AG04450 (cell line): ENCODE measurements around the gene DNAJC10. TPM values are rescaled to one million over a fixed set of nuclear protein-coding genes. Genes with fewer than 3 reads are reported as not detected.

Source experiments
- CTCF ChIA-PET: fragments of 300-600, 350-600 bp; formaldehyde crosslinking; extraction: SDS; loops from one replicate; lab custom pipeline; 2022; ENCODE audit warnings: antibody characterized with exemption, inconsistent platforms; lab: Charles Lee
- POLR2A ChIA-PET: fragments of 350-600 bp; formaldehyde crosslinking; extraction: SDS; loops from one replicate; lab custom pipeline; 2021; ENCODE audit warnings: antibody characterized with exemption, inconsistent platforms; lab: Yijun Ruan, JAX
- DNase-seq: peaks from one replicate; pipeline ENCODE4 v3.0.0-alpha.2; 2011; ENCODE audit warnings: low read depth, low spot score
- H3K27ac ChIP-seq: one replicate; pipeline ENCODE4 v1.5.1; 2012; ENCODE audit warnings: low read depth, low read length, control low read depth
- H3K27me3 ChIP-seq: one replicate; pipeline ENCODE4 v1.6.0; 2012; ENCODE audit warnings: low read length; ENCODE audit not compliant: control insufficient read depth, insufficient read depth
- H3K4me3 ChIP-seq: 2 replicates; pipeline ENCODE4 v1.5.1; 2011; ENCODE audit warnings: mild to moderate bottlenecking, low read depth, low read length, control low read depth
- H3K9me3 ChIP-seq: 2 replicates; pipeline ENCODE4 v1.5.1; 2012; ENCODE audit warnings: low read length; ENCODE audit not compliant: control insufficient read depth, insufficient read depth
- CTCF ChIP-seq: IDR thresholded peaks from 2 replicates; pipeline ENCODE4 v1.5.1; 2011; ENCODE audit warnings: low read depth, low read length, control low read depth, inconsistent platforms
- polyA plus RNA-seq: library from polyadenylated mRNA; depleted of rRNA; stranded (reverse); fragments of >200 nt; gene quantifications from 2 replicates; pipeline ENCODE4 v1.2.3, GENCODE V29; 2011

The DNAJC10 gene
- polyA plus RNA-seq, 1 experiment: 121 TPM

DNA sequence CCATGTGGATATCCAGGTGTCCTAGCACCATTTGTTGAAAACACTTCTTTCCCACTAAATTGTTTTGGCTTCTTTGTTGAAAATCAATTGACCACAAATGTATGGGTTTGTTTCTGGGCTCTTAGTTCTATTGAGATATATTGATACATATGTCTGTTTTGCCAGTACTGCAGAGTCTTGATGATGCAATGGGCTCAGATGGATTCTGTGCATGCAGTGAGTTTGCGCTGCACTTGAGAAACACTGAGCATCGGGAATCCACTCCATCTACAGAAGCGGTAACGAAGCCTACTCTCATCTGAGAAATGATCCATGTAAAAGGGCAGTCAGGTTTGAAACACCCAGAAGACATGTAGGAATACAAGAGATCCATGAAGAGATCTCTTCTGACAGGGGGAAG is 21.9 kb upstream of the DNAJC10 start:
- CTCF ChIA-PET: no interaction called here
- Histone ChIP-seq H3K27ac (no peak overlapping the region), H3K9me3 (no peaks in the 10 kb centered on the region), H3K4me3 (no peak overlapping the region), H3K27me3 (no peaks in the 10 kb centered on the region)
- DNase-seq: no peak
- TF ChIP-seq CTCF: no peak
- POLR2A ChIA-PET: no interaction called here

DNA sequence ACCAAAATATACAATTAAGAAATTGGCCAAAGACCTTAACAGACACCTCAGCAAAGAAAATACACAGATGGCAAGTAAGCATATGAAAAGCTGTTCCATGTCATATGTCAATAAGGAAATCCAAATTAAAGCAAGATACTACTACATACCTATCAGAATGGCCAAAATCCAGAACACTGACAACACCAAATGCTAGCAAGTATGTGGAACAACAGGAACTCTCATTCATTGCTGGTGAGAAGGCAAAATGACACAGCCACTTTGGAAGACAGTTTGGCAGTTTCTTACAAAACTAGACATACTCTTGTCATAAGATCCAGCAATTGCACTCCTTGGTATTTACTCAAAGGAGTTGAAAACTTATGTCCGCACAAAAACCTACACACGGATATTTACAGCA is 20.3 kb upstream of the DNAJC10 start:
- Histone ChIP-seq H3K4me3 (no peak overlapping the region), H3K27me3 (no peaks in the 10 kb centered on the region), H3K9me3 (no peaks in the 10 kb centered on the region), H3K27ac (no peak overlapping the region)
- POLR2A ChIA-PET: no interaction called here
- TF ChIP-seq CTCF: no peak
- DNase-seq: no peak
- CTCF ChIA-PET: no interaction called here

- ChIA-PET CTCF (interaction anchor here (1.4 kb wide), 1 partner anchor 512 kb away, joined by 3 read pairs; no protein-coding TSS in a partner anchor), POLR2A (no interaction called here)
- Histone ChIP-seq H3K27ac (no peak overlapping the region), H3K27me3 (no peaks in the 10 kb centered on the region), H3K9me3 (no peaks in the 10 kb centered on the region), H3K4me3 (no peak overlapping the region)
- no peak for TF ChIP-seq CTCF
- DNase-seq: no peak
Measured at GRCh38 chr2:182698671-182699070, 17.4 kb upstream of the DNAJC10 start.

DNA sequence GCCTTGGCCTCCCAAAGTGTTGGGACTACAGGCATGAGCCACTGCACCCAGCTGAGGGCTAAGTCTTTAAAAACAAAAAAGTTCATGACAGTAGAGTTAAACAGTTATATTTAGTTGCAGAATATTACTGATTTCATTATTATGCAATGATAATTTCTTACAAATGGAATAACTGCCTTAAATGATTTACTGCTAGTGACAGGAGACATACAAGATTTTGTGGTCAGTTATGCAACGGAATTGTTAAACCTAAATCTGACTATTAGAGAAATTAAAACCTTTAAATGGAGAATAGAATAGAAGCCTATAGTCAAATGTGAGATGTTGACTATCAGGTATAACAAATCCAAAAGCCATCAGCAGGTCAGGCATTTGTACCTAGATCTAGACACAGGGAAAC is 10.3 kb upstream of the DNAJC10 start:
- Histone ChIP-seq H3K27me3 (no peaks in the 10 kb centered on the region), H3K4me3 (no peak overlapping the region), H3K9me3 (no peaks in the 10 kb centered on the region), H3K27ac (no peak overlapping the region)
- ChIA-PET POLR2A (no interaction called here), CTCF (no interaction called here)
- TF ChIP-seq CTCF: no peak
- DNase-seq: no peak

- Histone ChIP-seq H3K4me3 (no peak overlapping the region), H3K27me3 (no peaks in the 10 kb centered on the region), H3K27ac (no peak overlapping the region), H3K9me3 (no peaks in the 10 kb centered on the region)
- TF ChIP-seq CTCF: no peak
- ChIA-PET CTCF (interaction anchor here (0.6 kb wide), 1 partner anchor 1672 kb away, joined by 3 read pairs; no protein-coding TSS in a partner anchor), POLR2A (no interaction called here)
- no peak for DNase-seq
Measured at GRCh38 chr2:182706751-182707150, 9.3 kb upstream of the DNAJC10 start.
